ENCODE results near the gene SIRT5.
A peak's percentile ranks its signal among the peaks of the same experiment; 100 is the strongest.

The SIRT5 gene

GRCh38 chr6:13624871-13625288 lies 50.5 kb downstream of the SIRT5 start (continued):
- TF ChIP-seq, protein P1, sequence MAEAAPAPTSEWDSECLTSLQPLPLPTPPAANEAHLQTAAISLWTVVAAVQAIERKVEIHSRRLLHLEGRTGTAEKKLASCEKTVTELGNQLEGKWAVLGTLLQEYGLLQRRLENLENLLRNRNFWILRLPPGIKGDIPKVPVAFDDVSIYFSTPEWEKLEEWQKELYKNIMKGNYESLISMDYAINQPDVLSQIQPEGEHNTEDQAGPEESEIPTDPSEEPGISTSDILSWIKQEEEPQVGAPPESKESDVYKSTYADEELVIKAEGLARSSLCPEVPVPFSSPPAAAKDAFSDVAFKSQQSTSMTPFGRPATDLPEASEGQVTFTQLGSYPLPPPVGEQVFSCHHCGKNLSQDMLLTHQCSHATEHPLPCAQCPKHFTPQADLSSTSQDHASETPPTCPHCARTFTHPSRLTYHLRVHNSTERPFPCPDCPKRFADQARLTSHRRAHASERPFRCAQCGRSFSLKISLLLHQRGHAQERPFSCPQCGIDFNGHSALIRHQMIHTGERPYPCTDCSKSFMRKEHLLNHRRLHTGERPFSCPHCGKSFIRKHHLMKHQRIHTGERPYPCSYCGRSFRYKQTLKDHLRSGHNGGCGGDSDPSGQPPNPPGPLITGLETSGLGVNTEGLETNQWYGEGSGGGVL (tag by site-specific recombination; IDR thresholded peaks at IDR 0.05): no peak
- no peak for TF ChIP-seq ZNF621 (tag by site-specific recombination; IDR thresholded peaks at IDR 0.05)
- TF ChIP-seq ZNF776 (tag by site-specific recombination; IDR thresholded peaks at IDR 0.05; ENCODE audit: borderline replicate concordance): no peak
- TF ChIP-seq PRDM1 (tag by site-specific recombination; IDR thresholded peaks at IDR 0.05): peak; percentile 53; the same call in 1 of the 2 replicates
- TF ChIP-seq ZNF654 (tag by site-specific recombination; IDR thresholded peaks at IDR 0.05; ENCODE audit: low read depth): peak; percentile 17; the same call in 1 of the 2 replicates
- no peak for TF ChIP-seq TCF7L2 (IDR thresholded peaks at IDR 0.05; ENCODE audit: borderline replicate concordance, low read depth, low read length)
- no peak for TF ChIP-seq CTCF (tag by site-specific recombination; IDR thresholded peaks at IDR 0.05)
- no peak for TF ChIP-seq ZNF558 (tag by site-specific recombination; IDR thresholded peaks at IDR 0.05)
- no peak for TF ChIP-seq ZNF561 (tag by site-specific recombination; IDR thresholded peaks at IDR 0.05; ENCODE audit: borderline replicate concordance)
- no peak for TF ChIP-seq ZNF514 (tag by site-specific recombination; IDR thresholded peaks at IDR 0.05)
- no peak for TF ChIP-seq KLF7 (tag by site-specific recombination; IDR thresholded peaks at IDR 0.05; ENCODE audit: borderline replicate concordance)

- no peaks in the 10 kb centered on the region for H3K9me3 ChIP-seq (ENCODE audit: control insufficient read depth, insufficient read depth, low read depth, low read length)
- no peak overlapping the region for H3K4me3 ChIP-seq (ENCODE audit: low read depth, low read length)
- POLR2A ChIA-PET: interaction anchor here (0.5 to 1.3 kb wide), 2 partner anchors 15 to 153 kb away, joined by 3 to 4 read pairs; partner anchors contain the start of gene NOL7
- CTCF ChIA-PET: interaction anchor here (0.7 to 0.9 kb wide), 3 partner anchors 13 to 55 kb away, joined by 3 read pairs; partner anchors contain the start of gene SIRT5
- H3K4me1 ChIP-seq (ENCODE audit: control insufficient read depth, insufficient read depth, low read length): no peaks in the 10 kb centered on the region
- no peak overlapping the region for H3K27ac ChIP-seq (ENCODE audit: extremely low read depth, low read depth, low read length)
- TF ChIP-seq ZNF623 (tag by site-specific recombination; IDR thresholded peaks at IDR 0.05) (no peak), PBX3 (CRISPR knock-in tag; IDR thresholded peaks at IDR 0.05) (no peak), ZNF596 (tag by site-specific recombination; IDR thresholded peaks at IDR 0.05) (peak; percentile 53; the same call in 1 of the 2 replicates), YY1 (tag by site-specific recombination; IDR thresholded peaks at IDR 0.05) (no peak), ZNF561 (tag by site-specific recombination; IDR thresholded peaks at IDR 0.05; ENCODE audit: borderline replicate concordance) (no peak), ZBTB11 (tag by site-specific recombination; conservative IDR thresholded peaks at IDR 0.05; ENCODE audit: low read depth) (no peak)
- peaks cover 15 to 61% of the 10 kb centered on the region in 2 experiments for H3K36me3 ChIP-seq (ENCODE audit: control insufficient read depth in 2 of 2, insufficient read depth in 1 of 2, low read length in 2 of 2)
Observed at GRCh38 chr6:13629459-13630116, 55.2 kb downstream of the SIRT5 start.

Measured in HEK293 (cell line).